Mesenchymal stem cell (in vitro differentiated cells and primary cell): Measurements from ENCODE around the gene TTC17.
"Not testable (repeated sequence)": the region's sequence is repeated elsewhere in the genome, so short reads cannot be mapped to it uniquely, and the experiment has no call there.

Experiments
- DNase-seq: peaks from one replicate; pipeline ENCODE4 v3.0.0-alpha.2; 2013
- H2AFZ ChIP-seq: one replicate; pipeline ENCODE4 v1.6.1; 2013; ENCODE audit warnings: low read depth, mild to moderate bottlenecking, control low read depth, inconsistent platforms, low read length, moderate library complexity
- H2AK5ac ChIP-seq: 2 replicates; pipeline ENCODE4 v1.6.1; 2013; ENCODE audit warnings: low read length, moderate library complexity, mild to moderate bottlenecking, inconsistent platforms; ENCODE audit not compliant: severe bottlenecking
- H2BK120ac ChIP-seq: one replicate; pipeline ENCODE4 v1.6.1; 2013; ENCODE audit warnings: low read depth, mild to moderate bottlenecking, inconsistent platforms, low read length, moderate library complexity
- H2BK12ac ChIP-seq, 2 experiments: one replicate each; pipeline ENCODE4 v1.6.1; 2013; ENCODE audit warnings: inconsistent platforms in 2 of 2, low read length in 2 of 2, mild to moderate bottlenecking in 2 of 2, moderate library complexity in 2 of 2, control low read depth in 1 of 2
- H2BK15ac ChIP-seq: one replicate; pipeline ENCODE4 v1.6.1; 2013; ENCODE audit warnings: mild to moderate bottlenecking, low read depth, inconsistent platforms; ENCODE audit not compliant: poor library complexity, severe bottlenecking
- H2BK5ac ChIP-seq: 2 replicates; pipeline ENCODE4 v1.6.1; 2013; ENCODE audit warnings: low read depth, mild to moderate bottlenecking, low read length, control low read depth, inconsistent platforms; ENCODE audit not compliant: poor library complexity, severe bottlenecking
- H3K14ac ChIP-seq, 2 experiments: one replicate each; pipeline ENCODE4 v1.6.1; 2013; ENCODE audit warnings: inconsistent platforms in 2 of 2, low read length in 2 of 2, control low read depth in 1 of 2, mild to moderate bottlenecking in 1 of 2, moderate library complexity in 1 of 2
- H3K18ac ChIP-seq, 2 experiments: one replicate each; pipeline ENCODE4 v1.6.1; 2013; ENCODE audit warnings: inconsistent platforms in 2 of 2, low read length in 2 of 2, control low read depth in 1 of 2, low read depth in 1 of 2, mild to moderate bottlenecking in 1 of 2
- H3K23ac ChIP-seq, 2 experiments: one replicate each; pipeline ENCODE4 v1.6.1; 2013; ENCODE audit warnings: inconsistent platforms in 2 of 2, low read length in 2 of 2, mild to moderate bottlenecking in 2 of 2, moderate library complexity in 2 of 2, control low read depth in 1 of 2
- H3K27ac ChIP-seq: 2 replicates; pipeline ENCODE4 v1.5.1; 2013; ENCODE audit warnings: mild to moderate bottlenecking, moderate library complexity, low read length, control low read depth, inconsistent platforms; ENCODE audit not compliant: poor library complexity, severe bottlenecking
- H3K27me3 ChIP-seq, 2 experiments: 2 replicates each; pipeline versions ENCODE4 v1.6.1 to v1.7.0; 2013; ENCODE audit warnings: low read length in 2 of 2, mild to moderate bottlenecking in 2 of 2, moderate library complexity in 2 of 2, control low read depth in 1 of 2, inconsistent platforms in 1 of 2; ENCODE audit not compliant: control insufficient read depth in 1 of 2, insufficient read depth in 1 of 2
- H3K36me3 ChIP-seq, 2 experiments: 2 replicates each; pipeline versions ENCODE4 v1.6.1 to v1.7.0; 2013; ENCODE audit warnings: low read length in 2 of 2, control low read depth in 1 of 2, inconsistent platforms in 1 of 2, low read depth in 1 of 2, mild to moderate bottlenecking in 1 of 2; ENCODE audit not compliant: insufficient read depth in 2 of 2, control insufficient read depth in 1 of 2
- H3K4ac ChIP-seq, 2 experiments: one replicate each; pipeline ENCODE4 v1.6.1; 2013; ENCODE audit warnings: inconsistent platforms in 2 of 2, low read length in 2 of 2, mild to moderate bottlenecking in 2 of 2, moderate library complexity in 2 of 2, control low read depth in 1 of 2, low read depth in 1 of 2
- H3K4me1 ChIP-seq: 2 replicates; pipeline ENCODE4 v1.6.1; 2013; ENCODE audit warnings: low read depth, low read length, control low read depth; ENCODE audit not compliant: control insufficient read depth, insufficient read depth
- H3K4me2 ChIP-seq: 2 replicates; pipeline ENCODE4 v1.6.1; 2013; ENCODE audit warnings: low read length, mild to moderate bottlenecking, inconsistent platforms; ENCODE audit not compliant: poor library complexity, severe bottlenecking
- H3K4me3 ChIP-seq, 2 experiments: 2 replicates each; pipeline versions ENCODE4 v1.5.1 to v1.7.0; 2013; ENCODE audit warnings: low read length in 2 of 2, mild to moderate bottlenecking in 2 of 2, control low read depth in 1 of 2, low read depth in 1 of 2; ENCODE audit not compliant: insufficient read depth in 1 of 2
- H3K79me1 ChIP-seq: replicated peaks from 2 replicates; pipeline ENCODE4 v1.6.1; 2013; ENCODE audit warnings: mild to moderate bottlenecking, control low read depth, low read length, inconsistent platforms; ENCODE audit not compliant: poor library complexity, severe bottlenecking
- H3K9ac ChIP-seq: 2 replicates; pipeline ENCODE4 v1.7.0; 2013; ENCODE audit warnings: mild to moderate bottlenecking, low read length, moderate library complexity
- H3K9me3 ChIP-seq: 2 replicates; pipeline ENCODE4 v1.7.0; 2013; ENCODE audit warnings: mild to moderate bottlenecking, low read length; ENCODE audit not compliant: control insufficient read depth
- H4K8ac ChIP-seq: one replicate; pipeline ENCODE4 v1.6.1; 2013; ENCODE audit warnings: inconsistent platforms, mild to moderate bottlenecking, low read length, moderate library complexity
- H4K91ac ChIP-seq: one replicate; pipeline ENCODE4 v1.6.1; 2013; ENCODE audit warnings: mild to moderate bottlenecking, low read length, inconsistent platforms
- WGBS: methylation state at CpG from one replicate; pipeline ENCODE4 v1.1.7; 2013; ENCODE audit warnings: mixed read lengths; 5-methylcytosine and 5-hydroxymethylcytosine counted together

Gene TTC17

DNA sequence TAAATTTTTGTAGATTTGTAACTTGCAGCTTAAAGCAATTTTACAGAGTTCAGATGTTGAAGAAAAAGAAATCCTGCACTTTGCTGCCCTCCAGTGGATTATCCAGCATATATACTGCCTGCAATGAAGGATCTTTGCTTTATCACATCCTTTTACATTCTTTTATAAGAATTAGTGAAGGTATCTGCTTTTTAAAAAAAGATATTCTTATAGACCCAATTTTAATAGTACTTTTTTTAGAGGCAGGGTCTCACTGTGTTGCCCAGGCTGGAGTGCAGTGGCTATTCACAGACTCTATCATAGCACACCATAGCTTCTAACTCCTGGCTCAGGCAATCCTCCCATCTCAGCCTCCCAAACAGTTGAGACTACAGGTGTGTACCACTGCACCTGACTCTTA is 60.7 kb downstream of the TTC17 start:
- no peak overlapping the region for H2BK5ac ChIP-seq
- no peak overlapping the region for H3K9ac ChIP-seq
- H2BK15ac ChIP-seq, result no peak overlapping the region
- H2AFZ ChIP-seq, result no peak overlapping the region
- H3K36me3 ChIP-seq, result peaks cover 3 to 41% of the 10 kb centered on the region in 2 experiments
- H3K4me2 ChIP-seq, result no peak overlapping the region
- no peak overlapping the region for H4K91ac ChIP-seq
- H3K18ac ChIP-seq, result no peak overlapping the region
- no peak overlapping the region for H2BK120ac ChIP-seq
- no peak overlapping the region for H3K23ac ChIP-seq
- no peaks in the 10 kb centered on the region for H3K79me1 ChIP-seq
- H3K27me3 ChIP-seq, result no peaks in the 10 kb centered on the region
- no peak overlapping the region for H4K8ac ChIP-seq
- H3K4me3 ChIP-seq, result no peak overlapping the region
- no peak overlapping the region for H2AK5ac ChIP-seq
- no peaks in the 10 kb centered on the region for H3K4me1 ChIP-seq
- DNase-seq, result peak; percentile 54
- H2BK12ac ChIP-seq, result no peak overlapping the region
- no peak overlapping the region for H3K14ac ChIP-seq
- H3K9me3 ChIP-seq, result no peaks in the 10 kb centered on the region
- H3K4ac ChIP-seq, result no peak overlapping the region
- H3K27ac ChIP-seq, result no peak overlapping the region

DNA sequence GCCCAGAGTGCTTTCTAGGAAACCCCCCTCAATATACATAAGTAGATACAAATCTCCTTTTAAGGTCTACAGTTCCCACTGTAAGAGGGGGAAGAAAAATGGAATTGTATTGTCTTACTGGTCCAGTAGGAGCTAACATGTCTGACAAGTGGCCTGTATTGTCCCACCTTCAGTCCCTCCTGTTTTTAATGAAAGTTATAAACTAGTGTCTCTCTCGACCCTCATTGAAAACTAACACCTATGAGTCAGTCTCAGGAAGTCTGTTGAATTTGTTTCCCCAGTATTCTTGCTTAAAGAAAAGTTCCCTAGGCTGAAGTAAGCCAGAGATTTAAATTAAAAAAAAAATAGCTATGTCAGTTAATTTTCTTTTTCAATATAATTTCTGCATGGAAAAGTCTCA is 69.3 kb downstream of the TTC17 start:
- Histone ChIP-seq H3K4me2 (no peak overlapping the region), H4K8ac (no peak overlapping the region), H3K9me3 (no peaks in the 10 kb centered on the region), H3K14ac (no peak overlapping the region), H2BK15ac (no peak overlapping the region), H3K79me1 (no peaks in the 10 kb centered on the region), H4K91ac (no peak overlapping the region), H3K18ac (no peak overlapping the region), H3K4me1 (no peaks in the 10 kb centered on the region), H3K4me3 (no peak overlapping the region), H3K23ac (no peak overlapping the region), H2BK120ac (no peak overlapping the region), H2BK12ac (no peak overlapping the region), H3K27ac (no peak overlapping the region), H3K4ac (no peak overlapping the region), H3K36me3 (peaks cover 0 to 61% of the 10 kb centered on the region in 2 experiments), H2AFZ (no peak overlapping the region), H3K27me3 (no peaks in the 10 kb centered on the region), H2AK5ac (no peak overlapping the region), H2BK5ac (no peak overlapping the region), H3K9ac (no peak overlapping the region)
- DNase-seq, result no peak
- no CpG with 5 or more reads among the region's 1 CpG for WGBS

DNA sequence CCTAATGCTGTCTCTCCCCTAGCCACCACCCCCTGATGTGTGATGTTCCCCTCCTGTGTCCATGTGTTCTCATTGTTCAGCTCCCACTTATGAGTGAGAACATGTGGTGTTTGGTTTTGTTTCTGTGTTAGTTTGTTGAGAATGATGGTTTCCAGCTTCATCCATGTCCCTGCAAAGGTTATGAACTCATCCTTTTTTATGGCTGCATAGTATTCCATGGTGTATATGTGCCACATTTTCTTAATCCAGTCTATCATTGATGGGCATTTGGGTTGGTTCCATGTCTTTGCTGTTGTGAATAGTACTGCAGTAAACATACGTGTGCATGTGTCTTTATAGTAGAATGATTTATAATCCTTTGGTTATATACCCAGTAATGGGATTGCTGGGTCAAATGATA is 72.2 kb downstream of the TTC17 start:
- H3K23ac ChIP-seq, H4K8ac ChIP-seq, H2BK120ac ChIP-seq, H3K18ac ChIP-seq, H3K9ac ChIP-seq, H2AFZ ChIP-seq, H3K14ac ChIP-seq, H2BK5ac ChIP-seq, H3K27ac ChIP-seq, H3K4me1 ChIP-seq, H4K91ac ChIP-seq, H3K4me2 ChIP-seq, H2BK15ac ChIP-seq, H3K4ac ChIP-seq, H3K4me3 ChIP-seq, H2BK12ac ChIP-seq, DNase-seq, H3K9me3 ChIP-seq, H2AK5ac ChIP-seq, H3K27me3 ChIP-seq, H3K79me1 ChIP-seq: not testable (repeated sequence)
- peaks cover 3 to 76% of the 10 kb centered on the region in 2 experiments for H3K36me3 ChIP-seq
- WGBS, result 100% methylated on average over 1 of the region's 1 CpG

DNA sequence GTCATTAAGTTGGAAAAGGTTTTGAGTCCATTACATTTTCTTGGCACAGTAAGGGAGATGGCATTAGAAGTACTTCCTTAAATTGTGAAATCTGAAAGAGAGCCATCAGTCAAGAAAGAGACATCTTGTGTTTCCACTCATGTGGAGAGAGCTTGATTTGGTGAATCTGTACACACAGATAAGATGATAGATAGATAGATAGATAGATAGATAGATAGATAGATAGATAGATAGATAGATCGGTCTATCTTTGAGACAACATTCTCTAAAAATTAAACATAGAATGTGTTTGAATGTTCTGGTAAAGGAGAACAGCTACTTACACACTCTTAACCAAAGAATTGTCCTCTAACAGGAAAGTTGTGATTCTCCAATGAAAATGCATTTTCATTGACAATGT is 76.2 kb downstream of the TTC17 start:
- H3K14ac ChIP-seq, result no peak overlapping the region
- H3K23ac ChIP-seq, result no peak overlapping the region
- H3K36me3 ChIP-seq, result peaks cover 6 to 82% of the 10 kb centered on the region in 2 experiments
- H2BK12ac ChIP-seq, result no peak overlapping the region
- H3K9ac ChIP-seq, result no peak overlapping the region
- no peaks in the 10 kb centered on the region for H3K79me1 ChIP-seq
- no peak overlapping the region for H3K18ac ChIP-seq
- H3K4me2 ChIP-seq, result no peak overlapping the region
- no CpG with 5 or more reads among the region's 1 CpG for WGBS
- no peak for DNase-seq
- no peak overlapping the region for H4K8ac ChIP-seq
- H3K4me1 ChIP-seq, result no peaks in the 10 kb centered on the region
- no peaks in the 10 kb centered on the region for H3K9me3 ChIP-seq
- no peak overlapping the region for H2BK15ac ChIP-seq
- no peak overlapping the region for H3K4ac ChIP-seq
- no peak overlapping the region for H4K91ac ChIP-seq
- H3K4me3 ChIP-seq, result no peak overlapping the region
- no peak overlapping the region for H2BK120ac ChIP-seq
- H3K27ac ChIP-seq, result no peak overlapping the region
- no peak overlapping the region for H2AK5ac ChIP-seq
- H3K27me3 ChIP-seq, result no peaks in the 10 kb centered on the region
- no peak overlapping the region for H2AFZ ChIP-seq
- no peak overlapping the region for H2BK5ac ChIP-seq
